K562 (cell line): ENCODE measurements around the gene SHFL. TPM values are rescaled to one million over a fixed set of nuclear protein-coding genes. Genes with fewer than 3 reads are reported as not detected.

ENCODE experiments used
- CSDE1 ChIP-seq, 2 experiments: fragments of 450-650 bp; IDR thresholded peaks; 2 replicates each; pipeline ENCODE4 v1.6.1; 2016; ENCODE audit warnings: mild to moderate bottlenecking in 1 of 2
- FOS ChIP-seq: IDR thresholded peaks from 3 replicates; pipeline ENCODE4 v1.6.1; 2011; ENCODE audit not compliant: insufficient read length; ENCODE audit errors: extremely low read depth
- FOXK2 ChIP-seq, 2 experiments: fragments of 450-650 bp; IDR thresholded peaks in 1 of 2; conservative IDR thresholded peaks in 1 of 2; 2 replicates each; pipeline ENCODE4 v1.6.1; 2016; ENCODE audit warnings: low read depth in 2 of 2, mild to moderate bottlenecking in 1 of 2
- HNRNPLL ChIP-seq: fragments of 200-400 bp; formaldehyde crosslinking; IDR thresholded peaks from 2 replicates; pipeline ENCODE4 v1.6.1; 2017; ENCODE audit warnings: low read length, low read depth, mild to moderate bottlenecking; ENCODE audit not compliant: poor library complexity, severe bottlenecking
- POLR2AphosphoS5 ChIP-seq: IDR thresholded peaks from 2 replicates; pipeline ENCODE4 v1.6.1; 2011; ENCODE audit warnings: mild to moderate bottlenecking, low read depth, low read length, moderate library complexity; ENCODE audit not compliant: control insufficient read depth, insufficient read depth
- TCF7 ChIP-seq: sonication (generic); IDR thresholded peaks from 2 replicates; pipeline ENCODE4 v1.6.1; 2016; ENCODE audit warnings: antibody characterized with exemption, borderline replicate concordance
- TEAD1 ChIP-seq, 2 experiments: fragments of 450-650 bp in 1 of 2; sonication (generic) in 1 of 2; formaldehyde crosslinking; IDR thresholded peaks; 2 replicates each; pipeline versions ENCODE4 v1.4.0 to v1.8.0; 2020 to 2022; ENCODE audit warnings: mild to moderate bottlenecking in 2 of 2, missing genetic modification reagents in 1 of 2
- ZBTB1 ChIP-seq: sonication (generic); formaldehyde crosslinking; IDR thresholded peaks from 2 replicates; pipeline ENCODE4 v1.8.1; 2023; ENCODE audit warnings: missing genetic modification reagents, low read depth, mild to moderate bottlenecking, borderline replicate concordance
- ZC3H8 ChIP-seq: fragments of 450-650 bp; IDR thresholded peaks from 2 replicates; pipeline ENCODE4 v1.6.1; 2017
- ZFP30 ChIP-seq: fragments of 250-450 bp; sonication (Bioruptor Pico); IDR thresholded peaks from 2 replicates; pipeline ENCODE4 v1.8.0; 2022; ENCODE audit warnings: moderate library complexity, mild to moderate bottlenecking, inconsistent platforms, borderline replicate concordance
- ZNF165 ChIP-seq: fragments of 250-450 bp; sonication (Bioruptor Pico); IDR thresholded peaks from 2 replicates; pipeline ENCODE4 v1.4.0; 2020; ENCODE audit warnings: borderline replicate concordance
- ZNF184 ChIP-seq: sonication (generic); formaldehyde crosslinking; IDR thresholded peaks from 2 replicates; pipeline ENCODE4 v1.5.0; 2020; ENCODE audit warnings: missing genetic modification reagents
- ZNF431 ChIP-seq: sonication (generic); formaldehyde crosslinking; IDR thresholded peaks from 2 replicates; pipeline ENCODE4 v1.8.0; 2022; ENCODE audit warnings: mild to moderate bottlenecking, missing genetic modification reagents
- ZNF445 ChIP-seq: fragments of 250-450 bp; sonication (Bioruptor Pico); IDR thresholded peaks from 2 replicates; pipeline ENCODE4 v1.4.0; 2020; ENCODE audit warnings: low read depth, mild to moderate bottlenecking, moderate library complexity
- ZNF589 ChIP-seq: fragments of 200-800 bp; sonication (Bioruptor generic); IDR thresholded peaks from 2 replicates; pipeline ENCODE4 v1.6.1; 2016; ENCODE audit warnings: low read depth, missing genetic modification characterization, missing compliant biosample characterization
- polyA plus RNA-seq, 8 experiments: library from polyadenylated mRNA; depleted of rRNA in 4 of 8; stranded (reverse) in 5 of 8; unstranded in 3 of 8; fragments of >200 nt; fragmentation: Nextera tagmentation in 2 of 8; fragmentation: Illumina TruSeq in 1 of 8; extraction: Ambion mirVana in 2 of 8; extraction: Trizol in 1 of 8; gene quantifications; 2 replicates each; pipeline versions ENCODE4 v1.2.1 to v1.2.3, GENCODE V29; 2011 to 2014; ENCODE audit warnings: inconsistent platforms in 1 of 8, missing spikeins in 1 of 8
- total RNA-seq, 7 experiments: library from RNA; depleted of rRNA in 6 of 7; stranded (reverse); fragments of >200 nt in 6 of 7; fragmentation: Illumina TruSeq in 2 of 7; extraction: Trizol in 2 of 7; gene quantifications; 2 replicates each; pipeline versions ENCODE4 v1.2.1 to v1.2.3, GENCODE V29; 2011 to 2021; ENCODE audit warnings: low replicate concordance in 1 of 7
- TF ChIP-seq, protein P1 (sequence below): fragments of 200-800 bp; sonication (Bioruptor generic); IDR thresholded peaks from 2 replicates; pipeline ENCODE4 v1.6.1; 2017; ENCODE audit warnings: missing genetic modification characterization, missing compliant biosample characterization
- TF ChIP-seq, protein P2 (sequence below): fragments of 450-650 bp; IDR thresholded peaks from 2 replicates; pipeline ENCODE4 v1.7.1; 2018; ENCODE audit warnings: mild to moderate bottlenecking, low read depth; ENCODE audit not compliant: partially characterized antibody
- TF ChIP-seq, protein P3 (sequence below): fragments of 200-800 bp; sonication (Bioruptor generic); IDR thresholded peaks from 2 replicates; pipeline ENCODE4 v1.6.1; 2016; ENCODE audit warnings: missing genetic modification characterization, missing compliant biosample characterization

SHFL gene
- total and polyA plus RNA-seq, 9 of the 15 experiments (the other 6 are each of a cell fraction or from before 2014, with no cell fraction given), result 1.5 to 25.7 (median 13.0) TPM

DNA sequence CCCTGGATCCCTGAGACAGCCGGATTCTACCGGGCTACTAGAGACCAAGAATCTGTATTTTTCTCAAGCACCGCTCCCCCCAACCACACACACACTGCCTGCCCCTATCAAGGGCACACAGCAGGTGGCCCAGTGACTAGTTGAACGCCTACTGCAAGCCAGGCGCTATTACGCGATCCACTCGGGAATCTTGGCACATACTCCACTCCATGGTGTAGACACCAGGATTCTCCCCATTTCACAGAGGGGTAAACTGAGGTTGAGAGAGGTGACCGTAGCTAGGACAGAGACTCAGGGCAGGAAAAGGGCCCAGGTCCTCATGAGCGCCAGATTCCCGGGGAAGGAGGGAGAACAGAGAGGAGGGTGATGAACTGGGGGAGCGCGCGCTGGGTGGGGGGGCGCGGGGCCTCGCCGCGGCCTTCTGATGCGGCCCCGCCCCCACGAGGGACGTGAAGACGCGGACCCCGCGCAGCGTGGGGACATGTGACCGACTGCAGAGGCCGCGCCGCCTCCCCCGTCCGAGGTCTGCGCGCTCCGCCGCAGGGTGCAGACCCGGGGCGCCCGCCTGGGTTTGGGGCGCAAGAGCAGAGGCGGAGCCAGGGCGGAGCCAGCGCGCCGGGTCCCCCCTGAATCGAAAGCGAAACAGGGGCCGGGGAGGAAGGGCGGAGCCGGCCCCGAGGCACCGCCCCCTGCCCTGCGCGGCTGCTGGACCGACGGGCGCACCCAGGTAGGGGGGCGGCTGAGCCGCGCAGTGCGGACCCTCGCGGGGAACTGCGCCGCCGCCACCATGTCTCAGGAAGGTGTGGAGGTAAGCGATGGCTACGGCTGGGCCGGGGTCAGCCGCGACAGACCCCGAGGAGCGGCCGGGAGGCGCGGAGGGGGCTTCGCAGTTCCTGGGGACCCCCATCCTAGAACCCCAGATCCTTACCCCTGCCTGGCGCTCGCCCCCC lies at the start of gene SHFL (continued):
- TF ChIP-seq ZFP30 (CRISPR knock-in tag) (no peak), TEAD1 (CRISPR knock-in tag; IDR thresholded peaks at IDR 0.05) (no peak), ZNF589 (no peak), ZNF184 (CRISPR knock-in tag) (no peak), ZC3H8 (no peak), CSDE1 (IDR thresholded peaks at IDR 0.05) (no peak), ZNF165 (CRISPR knock-in tag) (no peak), ZBTB1 (CRISPR knock-in tag) (no peak), TCF7 (no peak), ZNF445 (CRISPR knock-in tag) (no peak), HNRNPLL (no peak), FOXK2 (conservative IDR thresholded peaks at IDR 0.05 in 1 of 2, IDR thresholded peaks at IDR 0.05 in 1 of 2; ENCODE audit: low read depth in 2 of 2) (no peak), POLR2AphosphoS5 (no peak), FOS (no peak), ZNF431 (CRISPR knock-in tag) (no peak)
- TF ChIP-seq, protein P1, sequence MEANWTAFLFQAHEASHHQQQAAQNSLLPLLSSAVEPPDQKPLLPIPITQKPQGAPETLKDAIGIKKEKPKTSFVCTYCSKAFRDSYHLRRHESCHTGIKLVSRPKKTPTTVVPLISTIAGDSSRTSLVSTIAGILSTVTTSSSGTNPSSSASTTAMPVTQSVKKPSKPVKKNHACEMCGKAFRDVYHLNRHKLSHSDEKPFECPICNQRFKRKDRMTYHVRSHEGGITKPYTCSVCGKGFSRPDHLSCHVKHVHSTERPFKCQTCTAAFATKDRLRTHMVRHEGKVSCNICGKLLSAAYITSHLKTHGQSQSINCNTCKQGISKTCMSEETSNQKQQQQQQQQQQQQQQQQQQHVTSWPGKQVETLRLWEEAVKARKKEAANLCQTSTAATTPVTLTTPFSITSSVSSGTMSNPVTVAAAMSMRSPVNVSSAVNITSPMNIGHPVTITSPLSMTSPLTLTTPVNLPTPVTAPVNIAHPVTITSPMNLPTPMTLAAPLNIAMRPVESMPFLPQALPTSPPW (CRISPR knock-in tag), result no peak; the same call in 1 of the 2 replicates
- TF ChIP-seq, protein P2, sequence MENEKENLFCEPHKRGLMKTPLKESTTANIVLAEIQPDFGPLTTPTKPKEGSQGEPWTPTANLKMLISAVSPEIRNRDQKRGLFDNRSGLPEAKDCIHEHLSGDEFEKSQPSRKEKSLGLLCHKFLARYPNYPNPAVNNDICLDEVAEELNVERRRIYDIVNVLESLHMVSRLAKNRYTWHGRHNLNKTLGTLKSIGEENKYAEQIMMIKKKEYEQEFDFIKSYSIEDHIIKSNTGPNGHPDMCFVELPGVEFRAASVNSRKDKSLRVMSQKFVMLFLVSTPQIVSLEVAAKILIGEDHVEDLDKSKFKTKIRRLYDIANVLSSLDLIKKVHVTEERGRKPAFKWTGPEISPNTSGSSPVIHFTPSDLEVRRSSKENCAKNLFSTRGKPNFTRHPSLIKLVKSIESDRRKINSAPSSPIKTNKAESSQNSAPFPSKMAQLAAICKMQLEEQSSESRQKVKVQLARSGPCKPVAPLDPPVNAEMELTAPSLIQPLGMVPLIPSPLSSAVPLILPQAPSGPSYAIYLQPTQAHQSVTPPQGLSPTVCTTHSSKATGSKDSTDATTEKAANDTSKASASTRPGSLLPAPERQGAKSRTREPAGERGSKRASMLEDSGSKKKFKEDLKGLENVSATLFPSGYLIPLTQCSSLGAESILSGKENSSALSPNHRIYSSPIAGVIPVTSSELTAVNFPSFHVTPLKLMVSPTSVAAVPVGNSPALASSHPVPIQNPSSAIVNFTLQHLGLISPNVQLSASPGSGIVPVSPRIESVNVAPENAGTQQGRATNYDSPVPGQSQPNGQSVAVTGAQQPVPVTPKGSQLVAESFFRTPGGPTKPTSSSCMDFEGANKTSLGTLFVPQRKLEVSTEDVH, result no peak
- TF ChIP-seq, protein P3, sequence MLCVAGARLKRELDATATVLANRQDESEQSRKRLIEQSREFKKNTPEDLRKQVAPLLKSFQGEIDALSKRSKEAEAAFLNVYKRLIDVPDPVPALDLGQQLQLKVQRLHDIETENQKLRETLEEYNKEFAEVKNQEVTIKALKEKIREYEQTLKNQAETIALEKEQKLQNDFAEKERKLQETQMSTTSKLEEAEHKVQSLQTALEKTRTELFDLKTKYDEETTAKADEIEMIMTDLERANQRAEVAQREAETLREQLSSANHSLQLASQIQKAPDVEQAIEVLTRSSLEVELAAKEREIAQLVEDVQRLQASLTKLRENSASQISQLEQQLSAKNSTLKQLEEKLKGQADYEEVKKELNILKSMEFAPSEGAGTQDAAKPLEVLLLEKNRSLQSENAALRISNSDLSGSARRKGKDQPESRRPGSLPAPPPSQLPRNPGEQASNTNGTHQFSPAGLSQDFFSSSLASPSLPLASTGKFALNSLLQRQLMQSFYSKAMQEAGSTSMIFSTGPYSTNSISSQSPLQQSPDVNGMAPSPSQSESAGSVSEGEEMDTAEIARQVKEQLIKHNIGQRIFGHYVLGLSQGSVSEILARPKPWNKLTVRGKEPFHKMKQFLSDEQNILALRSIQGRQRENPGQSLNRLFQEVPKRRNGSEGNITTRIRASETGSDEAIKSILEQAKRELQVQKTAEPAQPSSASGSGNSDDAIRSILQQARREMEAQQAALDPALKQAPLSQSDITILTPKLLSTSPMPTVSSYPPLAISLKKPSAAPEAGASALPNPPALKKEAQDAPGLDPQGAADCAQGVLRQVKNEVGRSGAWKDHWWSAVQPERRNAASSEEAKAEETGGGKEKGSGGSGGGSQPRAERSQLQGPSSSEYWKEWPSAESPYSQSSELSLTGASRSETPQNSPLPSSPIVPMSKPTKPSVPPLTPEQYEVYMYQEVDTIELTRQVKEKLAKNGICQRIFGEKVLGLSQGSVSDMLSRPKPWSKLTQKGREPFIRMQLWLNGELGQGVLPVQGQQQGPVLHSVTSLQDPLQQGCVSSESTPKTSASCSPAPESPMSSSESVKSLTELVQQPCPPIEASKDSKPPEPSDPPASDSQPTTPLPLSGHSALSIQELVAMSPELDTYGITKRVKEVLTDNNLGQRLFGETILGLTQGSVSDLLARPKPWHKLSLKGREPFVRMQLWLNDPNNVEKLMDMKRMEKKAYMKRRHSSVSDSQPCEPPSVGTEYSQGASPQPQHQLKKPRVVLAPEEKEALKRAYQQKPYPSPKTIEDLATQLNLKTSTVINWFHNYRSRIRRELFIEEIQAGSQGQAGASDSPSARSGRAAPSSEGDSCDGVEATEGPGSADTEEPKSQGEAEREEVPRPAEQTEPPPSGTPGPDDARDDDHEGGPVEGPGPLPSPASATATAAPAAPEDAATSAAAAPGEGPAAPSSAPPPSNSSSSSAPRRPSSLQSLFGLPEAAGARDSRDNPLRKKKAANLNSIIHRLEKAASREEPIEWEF (CRISPR knock-in tag), result no peak
